Activated T-helper 2 cell treated with anti-CD3 and anti-CD28 coated beads, Interferon-gamma antibody, Interleukin-2, Interleukin-4, amounts not matched to agents 10 μg/mL and 5 μg/mL and 100 μg/mL, durations not matched to agents 14 hours and 24 hours and 36 hours (primary cell): ENCODE data around the gene MUL1. TPM values are rescaled to one million over a fixed set of nuclear protein-coding genes. Genes with fewer than 3 reads are reported as not detected.
"Not testable (repeated sequence)": the region's sequence is repeated elsewhere in the genome, so short reads cannot be mapped to it uniquely, and the experiment has no call there.

Experiments used
- DNase-seq: peaks from one replicate; pipeline ENCODE4 v3.0.0; 2021; ENCODE audit warnings: low spot score
- H3K27ac Mint-ChIP-seq: one replicate; pipeline ENCODE4 v1.8.0; 2021; ENCODE audit warnings: mixed read lengths
- H3K27me3 Mint-ChIP-seq: one replicate; pipeline ENCODE4 v1.8.0; 2021; ENCODE audit warnings: low read depth, mixed read lengths
- H3K36me3 Mint-ChIP-seq: one replicate; pipeline ENCODE4 v1.8.0; 2021; ENCODE audit warnings: low read depth, mixed read lengths
- H3K4me1 Mint-ChIP-seq: one replicate; pipeline ENCODE4 v1.8.0; 2021; ENCODE audit warnings: low read depth, mixed read lengths
- H3K4me3 Mint-ChIP-seq: one replicate; pipeline ENCODE4 v1.8.0; 2021; ENCODE audit warnings: low read depth, mild to moderate bottlenecking, moderate library complexity, mixed read lengths
- H3K9me3 Mint-ChIP-seq: one replicate; pipeline ENCODE4 v1.8.0; 2021; ENCODE audit warnings: mixed read lengths
- intact Hi-C: fragments of 100-400 bp; cut with micrococcal nuclease; formaldehyde crosslinking; loops from one replicate; pipeline ENCODE4 v1.15.1; 2023
- total RNA-seq: library from RNA; stranded (reverse); gene quantifications from 2 replicates; pipeline ENCODE4 v1.2.3, GENCODE V29; 2022

The MUL1 gene
- total RNA-seq, 1 donor from 2014 or later = 17.1 TPM

DNA sequence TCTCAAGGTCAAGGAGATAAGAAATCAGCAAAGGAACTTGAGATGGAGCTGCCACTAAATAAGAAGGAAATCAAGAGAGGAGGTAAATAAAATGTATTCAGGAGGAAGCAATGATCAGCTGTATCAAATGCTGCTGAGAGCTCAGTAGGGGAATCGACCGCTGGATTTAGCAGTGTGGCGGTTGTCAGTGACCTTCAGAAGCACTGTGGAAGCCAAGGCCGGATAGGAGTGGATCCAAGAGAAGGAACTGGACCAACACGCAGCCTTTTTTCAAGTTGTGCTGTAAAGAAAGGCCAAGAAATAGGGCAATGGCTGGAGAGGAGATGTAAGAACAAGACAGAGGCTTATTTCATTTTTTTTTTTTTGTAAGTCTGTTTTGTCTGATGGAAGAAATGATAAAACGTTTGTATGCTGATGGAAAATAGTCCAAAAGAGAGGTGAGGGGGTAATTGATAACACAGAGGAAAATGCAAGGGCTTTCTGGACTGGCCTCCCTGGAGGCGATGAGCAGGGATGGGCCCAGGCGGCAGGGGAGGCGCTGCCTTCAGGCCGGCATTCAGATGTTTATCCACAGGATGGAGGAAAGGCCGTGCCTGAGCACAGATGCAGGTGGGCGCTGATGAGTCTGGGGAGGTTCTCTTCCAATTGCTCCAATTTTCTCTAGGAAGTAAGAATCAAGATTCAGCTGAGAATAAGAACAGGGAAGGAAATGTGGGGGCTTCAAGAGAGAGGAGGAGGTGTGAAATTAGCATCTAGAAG lies 26.9 kb upstream of the MUL1 start:
- Mint-ChIP-seq H3K4me3 (no peak overlapping the region), H3K9me3 (no peaks in the 10 kb centered on the region), H3K4me1 (no peaks in the 10 kb centered on the region), H3K27ac (no peak overlapping the region), H3K27me3 (peaks cover 36% of the 10 kb centered on the region), H3K36me3 (no peaks in the 10 kb centered on the region)
- DNase-seq = no peak
- intact Hi-C loops = no loop called here

GRCh38 chr1:20533635-20534034 lies 25.7 kb upstream of the MUL1 start:
- no peak for DNase-seq
- Mint-ChIP-seq H3K27me3 (peaks cover 33% of the 10 kb centered on the region), H3K27ac (no peak overlapping the region), H3K36me3 (no peaks in the 10 kb centered on the region), H3K4me3 (no peak overlapping the region), H3K9me3 (no peaks in the 10 kb centered on the region), H3K4me1 (no peaks in the 10 kb centered on the region)
- intact Hi-C loops = no loop called here

GRCh38 chr1:20530901-20531300 lies 22.9 kb upstream of the MUL1 start:
- no peaks in the 10 kb centered on the region for H3K36me3 Mint-ChIP-seq
- no peaks in the 10 kb centered on the region for H3K9me3 Mint-ChIP-seq
- no peak overlapping the region for H3K4me3 Mint-ChIP-seq
- peaks cover 37% of the 10 kb centered on the region for H3K27me3 Mint-ChIP-seq
- H3K27ac Mint-ChIP-seq = no peak overlapping the region
- no peaks in the 10 kb centered on the region for H3K4me1 Mint-ChIP-seq
- no peak for DNase-seq
- intact Hi-C loops = no loop called here

DNA sequence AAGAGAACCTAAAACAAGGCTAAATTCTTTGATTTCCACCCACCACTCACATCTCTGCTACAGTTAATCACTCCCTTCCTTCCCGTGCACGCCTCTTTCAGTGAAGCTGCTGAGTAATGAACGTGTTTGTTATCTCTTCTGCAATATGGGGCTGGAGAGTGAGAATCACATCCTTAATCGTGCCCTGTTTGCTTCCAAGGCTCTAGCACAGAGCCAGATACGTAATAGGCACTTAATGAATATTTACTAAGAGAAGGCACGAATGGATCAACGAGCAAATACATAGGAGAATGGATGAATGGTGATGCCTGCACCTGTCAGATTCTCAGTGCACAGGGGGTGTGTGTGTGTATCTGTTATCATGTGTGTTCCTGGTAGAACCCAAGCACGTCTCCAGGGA lies 22.4 kb upstream of the MUL1 start:
- no peaks in the 10 kb centered on the region for H3K9me3 Mint-ChIP-seq
- H3K4me1 Mint-ChIP-seq = no peaks in the 10 kb centered on the region
- intact Hi-C loops = no loop called here
- no peak for DNase-seq
- H3K27me3 Mint-ChIP-seq = peaks cover 37% of the 10 kb centered on the region
- H3K27ac Mint-ChIP-seq = no peak overlapping the region
- no peak overlapping the region for H3K4me3 Mint-ChIP-seq
- no peaks in the 10 kb centered on the region for H3K36me3 Mint-ChIP-seq

- no peak overlapping the region for H3K27ac Mint-ChIP-seq
- peaks cover 22% of the 10 kb centered on the region for H3K27me3 Mint-ChIP-seq
- H3K4me3 Mint-ChIP-seq = no peak overlapping the region
- intact Hi-C loops = no loop called here
- no peak for DNase-seq
- no peaks in the 10 kb centered on the region for H3K4me1 Mint-ChIP-seq
- no peaks in the 10 kb centered on the region for H3K36me3 Mint-ChIP-seq
- no peaks in the 10 kb centered on the region for H3K9me3 Mint-ChIP-seq
Measured at GRCh38 chr1:20528221-20528620, 20.3 kb upstream of the MUL1 start.

- H3K27me3 Mint-ChIP-seq = peaks cover 21% of the 10 kb centered on the region
- no peaks in the 10 kb centered on the region for H3K4me1 Mint-ChIP-seq
- no peaks in the 10 kb centered on the region for H3K36me3 Mint-ChIP-seq
- H3K27ac Mint-ChIP-seq = no peak overlapping the region
- intact Hi-C loops = no loop called here
- DNase-seq = no peak
- H3K4me3 Mint-ChIP-seq = no peak overlapping the region
- no peaks in the 10 kb centered on the region for H3K9me3 Mint-ChIP-seq
Measured at GRCh38 chr1:20526267-20526666, 18.3 kb upstream of the MUL1 start.

GRCh38 chr1:20521960-20522861 lies 14.3 kb upstream of the MUL1 start:
- H3K4me3 Mint-ChIP-seq = no peak overlapping the region

GRCh38 chr1:20519609-20520262 lies 11.8 kb upstream of the MUL1 start:
- DNase-seq, H3K27me3 Mint-ChIP-seq, H3K27ac Mint-ChIP-seq, intact Hi-C loops, H3K4me3 Mint-ChIP-seq, H3K9me3 Mint-ChIP-seq, H3K4me1 Mint-ChIP-seq, H3K36me3 Mint-ChIP-seq: not testable (repeated sequence)

More at GRCh38 chr1:20521960-20522861, 14.3 kb upstream of the MUL1 start:
- Mint-ChIP-seq H3K27me3 (peaks cover 3% of the 10 kb centered on the region), H3K27ac (no peak overlapping the region), H3K9me3 (no peaks in the 10 kb centered on the region), H3K36me3 (no peaks in the 10 kb centered on the region), H3K4me1 (peaks cover 7% of the 10 kb centered on the region)
- intact Hi-C loops = loop anchor here (1.0 kb wide), 1 partner anchor 118 kb away; no protein-coding TSS in a partner anchor
- DNase-seq = peak; percentile 43

DNA sequence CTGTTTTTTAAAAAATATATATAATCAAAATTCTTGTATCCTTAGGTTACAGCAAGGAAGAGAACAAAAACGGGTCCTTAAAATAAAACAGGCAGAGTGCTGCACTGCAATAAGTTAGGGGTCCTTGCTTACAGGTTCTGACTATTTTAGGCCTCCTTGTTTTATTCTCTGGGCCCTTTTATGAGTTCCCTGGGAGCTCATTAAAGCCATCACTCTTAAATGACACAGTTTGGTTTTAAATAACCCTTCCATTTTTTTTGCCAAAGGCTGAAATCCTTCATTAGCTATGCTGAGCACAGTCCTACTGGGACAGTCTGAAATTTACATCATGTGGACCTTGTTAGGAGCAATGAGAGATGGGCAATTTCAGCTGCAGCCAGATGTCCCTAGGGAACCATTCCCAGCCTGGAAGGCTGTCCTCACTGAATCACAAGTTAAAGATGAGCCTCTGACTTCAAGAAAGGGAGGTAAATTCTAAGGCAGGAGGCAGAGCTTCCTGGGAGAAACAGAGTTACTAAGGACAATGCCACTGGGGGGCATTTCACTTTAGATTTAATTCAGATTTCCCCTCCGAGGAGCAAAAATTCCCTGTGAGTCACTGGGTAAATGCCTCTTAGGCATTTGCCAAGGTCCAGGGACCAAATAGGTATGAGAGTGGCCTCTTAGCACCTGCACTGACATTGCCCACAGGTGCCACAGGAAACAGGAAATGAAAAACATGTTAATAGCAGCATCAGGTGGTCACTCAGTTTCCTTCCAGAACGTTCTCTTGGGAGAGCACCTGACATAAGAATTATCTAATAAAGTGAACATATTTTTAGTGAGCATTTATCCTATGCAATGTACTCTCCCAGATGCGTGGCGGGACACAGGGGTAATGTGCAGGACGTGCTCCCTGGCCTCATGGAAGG lies 3.8 kb upstream of the MUL1 start:
- no peaks in the 10 kb centered on the region for H3K9me3 Mint-ChIP-seq
- no peak overlapping the region for H3K4me3 Mint-ChIP-seq
- no peak for DNase-seq
- no peak overlapping the region for H3K27ac Mint-ChIP-seq
- peaks cover 2% of the 10 kb centered on the region for H3K4me1 Mint-ChIP-seq
- H3K36me3 Mint-ChIP-seq = no peaks in the 10 kb centered on the region
- peaks cover 5% of the 10 kb centered on the region for H3K27me3 Mint-ChIP-seq
- intact Hi-C loops = no loop called here

GRCh38 chr1:20508411-20508771 lies 440 bp upstream of the MUL1 start:
- Mint-ChIP-seq H3K4me1 (peaks cover 4% of the 10 kb centered on the region), H3K27me3 (peaks cover 3% of the 10 kb centered on the region), H3K9me3 (no peaks in the 10 kb centered on the region), H3K4me3 (peak overlapping the region; percentile 82), H3K36me3 (no peaks in the 10 kb centered on the region), H3K27ac (peak overlapping the region; percentile 80)
- DNase-seq = no peak
- intact Hi-C loops = loop anchor here (2.0 to 5.0 kb wide), 3 partner anchors 14 to 131 kb away; partner anchors contain the start of gene PINK1

GRCh38 chr1:20507248-20507563 lies 745 bp downstream of the MUL1 start:
- H3K36me3 Mint-ChIP-seq = peaks cover 2% of the 10 kb centered on the region
- DNase-seq = no peak

DNA sequence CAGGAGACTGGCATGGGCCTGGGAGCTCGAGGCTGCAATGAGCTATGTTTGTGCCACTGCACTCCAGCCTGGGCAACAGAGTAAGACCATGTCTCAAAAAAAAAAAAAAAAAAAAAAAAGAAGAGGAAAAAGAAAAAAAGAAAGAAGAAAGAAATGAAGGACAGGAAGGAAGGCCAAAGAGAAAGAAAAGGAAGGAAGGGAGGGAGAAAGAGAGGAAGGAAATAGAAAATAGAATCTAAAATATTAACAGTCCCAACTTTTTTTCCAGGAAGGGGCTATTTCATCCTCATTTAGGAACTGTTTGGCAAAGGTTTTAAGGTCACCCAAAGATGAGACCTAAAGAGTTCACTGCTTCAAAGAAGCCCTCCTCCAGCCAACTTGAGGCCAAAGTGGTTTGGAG lies 2.5 kb downstream of the MUL1 start:
- Mint-ChIP-seq H3K27me3 (no peaks in the 10 kb centered on the region), H3K36me3 (peaks cover 10% of the 10 kb centered on the region), H3K4me3 (peak overlapping the region; percentile 33), H3K4me1 (peaks cover 4% of the 10 kb centered on the region), H3K9me3 (no peaks in the 10 kb centered on the region), H3K27ac (no peak overlapping the region)
- intact Hi-C loops = loop anchor here (5.0 kb wide), 2 partner anchors 127 to 128 kb away; partner anchors contain the start of gene PINK1
- DNase-seq = no peak

More at GRCh38 chr1:20507248-20507563, 745 bp downstream of the MUL1 start:
- H3K4me3 Mint-ChIP-seq = peak overlapping the region; percentile 82
- H3K27ac Mint-ChIP-seq = peak overlapping the region; percentile 80
- H3K9me3 Mint-ChIP-seq = no peaks in the 10 kb centered on the region
- H3K4me1 Mint-ChIP-seq = peaks cover 4% of the 10 kb centered on the region
- intact Hi-C loops = loop anchor here (5.0 kb wide), 2 partner anchors 125 to 130 kb away; partner anchors contain the start of gene PINK1
- H3K27me3 Mint-ChIP-seq = peaks cover 3% of the 10 kb centered on the region
